GM21381 (cell line): ENCODE measurements around the gene EGFR.

Experiments
- ATAC-seq: cut with Tn5 transposase; IDR thresholded peaks from one replicate; pipeline ENCODE4 v1.9.1; 2021; ENCODE audit warnings: mild to moderate bottlenecking, moderate library complexity; ENCODE audit not compliant: unreplicated experiment

EGFR gene

DNA sequence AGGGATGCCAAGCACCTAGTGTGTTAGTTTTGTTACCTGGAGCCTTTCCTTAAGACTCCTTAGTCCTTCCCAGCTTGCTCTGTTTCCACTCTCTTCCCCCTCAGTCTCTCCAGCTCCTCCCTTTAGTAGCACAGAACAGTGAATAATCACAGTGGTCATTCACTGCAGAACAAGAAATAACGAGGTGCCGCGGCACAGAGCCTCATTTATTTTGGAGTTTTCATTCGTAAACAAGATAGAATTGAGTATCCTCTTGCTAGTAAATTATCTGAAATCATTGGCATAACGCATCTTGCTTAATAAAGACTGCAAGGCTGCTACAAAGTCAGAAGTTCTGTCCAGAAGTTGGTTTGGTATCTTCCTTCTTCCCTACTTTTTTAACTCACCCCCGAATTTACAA, 217.0 kb downstream of the EGFR start:
- no peak for ATAC-seq

GRCh38 chr7:55236476-55236875, 217.7 kb downstream of the EGFR start:
- ATAC-seq: no peak

GRCh38 chr7:55237156-55237893, 218.5 kb downstream of the EGFR start:
- no peak for ATAC-seq

- no peak for ATAC-seq
Observed at GRCh38 chr7:55239406-55239805, 220.6 kb downstream of the EGFR start.

DNA sequence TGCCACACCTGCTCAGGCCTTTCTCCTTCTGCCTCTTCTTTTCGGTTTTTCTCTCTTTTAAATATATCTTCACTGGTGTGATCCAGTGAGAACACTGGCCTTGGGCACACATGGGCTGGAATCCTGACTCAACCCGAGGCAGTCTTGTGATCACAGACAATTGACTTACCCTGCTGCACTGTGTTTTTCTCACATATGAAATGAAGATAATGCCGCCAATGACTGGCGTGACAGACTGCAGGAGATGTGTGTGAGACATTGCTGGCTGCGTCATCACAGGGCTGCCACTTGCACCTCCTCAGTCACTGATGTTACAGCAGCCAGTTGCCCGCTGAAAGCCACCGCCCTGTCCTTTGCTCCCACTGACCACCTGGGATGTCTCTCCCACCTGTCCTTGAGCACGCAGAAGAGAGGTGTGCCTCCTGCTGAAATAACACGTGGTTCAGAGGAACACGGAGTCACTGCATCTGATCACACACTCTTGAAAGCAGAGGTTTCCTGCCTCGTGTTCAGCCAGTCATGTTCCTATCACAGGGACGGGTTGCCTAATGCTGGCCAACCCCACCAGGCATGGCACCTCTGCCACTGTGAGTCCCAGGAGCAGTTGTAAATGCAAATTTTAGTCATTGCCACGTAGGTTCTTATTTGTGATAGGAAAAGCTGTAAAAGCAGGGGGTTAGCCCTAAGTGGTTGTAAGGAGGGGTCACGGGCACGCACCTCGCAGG, 221.8 kb downstream of the EGFR start:
- no peak for ATAC-seq

GRCh38 chr7:55241958-55242357, 223.1 kb downstream of the EGFR start:
- ATAC-seq: no peak

- no peak for ATAC-seq
Observed at GRCh38 chr7:55242613-55243012, 223.8 kb downstream of the EGFR start.

GRCh38 chr7:55244006-55244745, 225.4 kb downstream of the EGFR start:
- no peak for ATAC-seq

DNA sequence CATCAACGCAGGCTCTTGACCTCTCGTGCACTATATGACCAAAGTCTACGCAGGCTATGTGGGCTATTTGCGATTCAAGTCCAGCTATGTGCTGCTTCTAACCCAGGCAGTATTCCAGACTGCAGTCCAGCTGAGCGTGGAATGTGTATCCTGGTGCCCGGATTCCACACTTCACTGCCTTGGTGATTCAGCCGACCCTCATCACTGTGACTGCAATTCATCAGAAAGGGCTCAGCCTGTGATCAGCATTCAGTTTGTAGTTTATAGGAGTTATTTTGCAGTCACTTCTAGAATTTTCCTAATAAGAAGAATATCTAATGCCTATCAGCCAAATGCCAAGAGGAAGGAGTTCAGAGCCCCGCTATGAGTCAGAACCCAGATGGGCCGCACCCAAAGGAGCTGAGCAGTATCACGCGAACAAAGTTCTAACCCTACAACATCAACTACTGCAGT, 226.5 kb downstream of the EGFR start:
- ATAC-seq: no peak

DNA sequence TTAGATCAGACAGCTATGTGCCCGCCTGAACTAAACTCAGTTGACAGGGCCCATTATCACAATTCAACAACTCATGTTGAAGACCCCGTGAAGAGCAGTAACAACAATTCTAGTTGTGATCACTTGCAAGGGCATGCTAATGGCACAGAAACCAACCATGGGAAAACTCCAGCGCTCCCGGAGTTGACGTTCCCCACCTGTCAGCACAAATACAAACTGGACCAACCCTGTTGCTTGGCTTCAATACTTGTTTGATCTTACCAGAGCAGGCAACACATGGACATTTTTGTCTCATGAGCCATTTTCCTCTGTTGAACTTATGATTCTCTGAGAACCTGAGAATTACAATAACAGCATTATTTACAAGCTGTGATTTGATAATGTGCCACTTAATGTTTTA, 227.4 kb downstream of the EGFR start:
- ATAC-seq: no peak

DNA sequence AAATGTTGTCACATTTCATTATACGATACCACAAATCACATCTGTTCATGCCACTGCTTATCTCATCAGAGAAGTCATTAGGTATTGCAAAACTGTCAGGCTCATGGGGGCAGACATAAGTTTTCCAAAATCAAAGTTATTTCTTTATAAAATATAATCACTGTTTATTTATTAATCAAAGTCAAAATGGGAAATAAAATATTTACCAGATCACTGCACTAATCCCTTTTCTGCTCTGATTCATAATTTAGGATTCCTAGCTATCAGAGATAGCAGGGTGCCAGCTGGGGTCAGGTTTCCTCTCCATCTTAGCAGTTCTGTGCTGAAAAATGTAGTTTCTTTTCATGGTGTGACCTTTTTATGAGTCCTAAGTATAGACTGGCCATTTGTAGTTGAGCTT, 228.6 kb downstream of the EGFR start:
- ATAC-seq: no peak

GRCh38 chr7:55248526-55248925, 229.7 kb downstream of the EGFR start:
- ATAC-seq: no peak

- no peak for ATAC-seq
Observed at GRCh38 chr7:55249332-55249731, 230.5 kb downstream of the EGFR start.

GRCh38 chr7:55250313-55250712, 231.5 kb downstream of the EGFR start:
- no peak for ATAC-seq

DNA sequence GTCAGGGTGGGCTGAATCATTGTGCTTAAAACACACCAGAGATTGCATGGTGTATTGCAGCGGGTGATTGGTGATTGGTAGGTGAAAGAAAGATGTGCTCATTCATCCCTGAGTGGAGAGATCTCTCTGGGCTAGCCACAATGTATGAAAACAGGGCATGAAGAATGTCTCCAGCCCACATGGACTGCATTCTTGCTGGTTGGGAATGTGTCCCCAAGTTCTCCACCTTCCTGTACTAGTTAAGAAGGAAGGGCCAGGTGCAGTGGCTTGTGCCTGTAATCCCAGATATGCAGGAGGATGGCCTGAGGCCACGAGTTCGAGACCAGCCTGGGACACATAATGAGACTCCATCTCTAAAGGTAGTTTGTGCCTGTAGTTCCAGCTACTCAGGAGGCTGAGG, 232.5 kb downstream of the EGFR start:
- no peak for ATAC-seq

DNA sequence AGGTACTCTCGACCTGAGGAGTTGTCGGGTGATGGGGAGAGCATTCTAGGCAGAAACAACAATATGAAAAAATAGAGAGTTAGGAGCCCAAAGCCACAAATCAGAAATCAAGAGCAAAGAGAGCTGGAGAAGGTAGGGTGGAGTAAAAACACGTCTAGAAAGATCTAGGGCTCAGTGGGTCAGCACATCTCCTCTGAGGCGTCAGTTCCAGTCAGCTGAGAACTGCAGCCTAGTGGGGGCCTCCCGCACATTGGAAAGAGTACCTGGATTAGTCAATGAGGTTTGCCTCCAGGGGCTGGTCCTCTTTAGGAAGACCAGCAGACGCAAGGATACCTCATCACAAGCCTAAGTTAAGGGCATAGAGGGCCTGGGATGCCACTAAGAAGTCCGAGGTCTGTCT, 233.1 kb downstream of the EGFR start:
- ATAC-seq: no peak

DNA sequence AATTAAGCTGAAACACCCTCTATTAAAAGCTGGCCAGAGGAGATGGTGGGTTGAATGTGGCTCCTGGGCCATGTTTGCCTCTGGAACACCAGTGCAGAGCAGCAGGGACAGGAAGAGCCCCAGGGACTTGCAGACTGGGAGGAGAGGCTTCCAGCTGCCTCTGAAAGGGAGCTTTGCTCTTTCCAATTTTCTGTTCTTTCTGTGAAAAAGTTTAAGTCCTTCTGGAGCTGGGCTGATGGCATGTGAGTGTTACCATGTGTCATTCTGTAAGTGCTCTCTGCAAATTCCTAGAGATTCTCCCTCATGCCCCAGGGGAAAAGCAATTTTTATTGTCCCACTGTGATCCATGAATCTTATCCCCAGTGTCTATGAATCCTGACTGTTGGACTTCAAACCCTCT, 233.6 kb downstream of the EGFR start:
- no peak for ATAC-seq

- no peak for ATAC-seq
Observed at GRCh38 chr7:55253188-55253587, 234.4 kb downstream of the EGFR start.

DNA sequence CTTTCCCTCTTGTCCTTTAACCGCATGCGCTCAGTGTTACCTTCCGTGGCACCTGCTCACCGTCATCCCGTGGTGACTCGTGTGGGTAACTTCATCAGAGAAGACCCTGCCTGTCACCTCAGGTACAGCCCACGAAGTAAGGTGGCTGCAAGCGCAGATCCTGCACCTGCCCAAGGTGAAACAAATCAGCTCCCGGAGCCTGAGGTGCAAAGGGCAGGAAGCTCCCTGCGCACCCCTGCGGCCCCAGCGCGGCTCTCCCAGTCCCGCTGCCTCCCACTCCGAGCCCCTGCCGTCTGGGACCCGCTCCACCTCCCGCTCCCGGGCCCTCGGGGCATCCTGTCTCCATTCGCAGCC, 235.4 kb downstream of the EGFR start:
- no peak for ATAC-seq

- ATAC-seq: peak; percentile 73
Observed at GRCh38 chr7:55254596-55255495, 236.0 kb downstream of the EGFR start.
